ENCODE data around the gene TP53RK.

Gene TP53RK

DNA sequence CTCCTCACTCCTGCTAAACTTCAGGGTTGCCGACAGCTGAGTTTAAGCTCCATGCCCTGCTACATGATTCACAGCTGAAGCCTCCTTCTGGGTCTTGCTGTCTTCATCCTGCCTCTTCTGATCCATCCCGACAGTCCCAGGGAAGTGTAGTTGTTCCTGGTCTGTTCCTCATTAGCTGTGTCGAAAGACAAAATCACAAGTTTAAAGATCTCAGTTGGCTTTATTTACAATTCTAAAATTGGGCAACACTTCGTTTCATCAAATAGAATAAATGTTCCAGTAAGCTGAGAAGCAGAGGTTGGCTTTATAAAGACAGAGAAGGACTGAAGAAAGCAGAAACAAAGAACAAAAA lies 16.1 kb upstream of the TP53RK start:
- DNase-seq: no peak

DNA sequence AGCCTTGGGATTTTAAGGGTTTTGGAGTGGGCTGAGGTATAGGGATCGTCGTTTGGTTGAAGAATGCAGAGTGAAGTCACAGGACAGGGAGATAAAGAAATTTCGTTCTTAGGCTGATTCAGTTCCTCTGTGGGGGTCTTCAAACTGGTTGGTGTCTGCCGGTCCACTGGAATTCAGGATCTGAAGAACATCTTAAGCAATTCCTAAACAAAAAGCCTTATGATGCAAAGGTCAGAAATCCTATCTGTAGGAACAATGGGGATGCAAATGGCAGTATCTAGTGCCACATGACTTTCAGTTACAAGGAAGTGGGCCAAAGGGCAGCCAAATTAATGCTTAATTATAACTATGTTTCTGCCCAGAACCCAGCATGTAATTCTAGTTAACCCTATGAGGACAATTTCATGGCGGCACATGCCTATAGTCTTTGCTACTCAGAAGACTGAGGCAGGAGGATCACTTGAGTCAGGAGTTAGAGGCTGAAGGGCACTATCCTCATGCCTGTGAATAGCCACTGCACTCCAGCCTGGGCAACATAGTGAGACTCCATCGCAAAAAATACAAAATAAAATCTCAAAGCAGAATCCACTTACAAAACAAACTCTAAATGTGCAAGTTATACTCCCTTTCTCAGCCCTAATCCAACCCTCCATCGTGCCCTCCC lies 15.6 kb upstream of the TP53RK start:
- no peak for DNase-seq

GRCh38 chr20:46703435-46703834 lies 14.2 kb upstream of the TP53RK start:
- no peak for DNase-seq

GRCh38 chr20:46702447-46703203 lies 13.4 kb upstream of the TP53RK start:
- DNase-seq: no peak

DNA sequence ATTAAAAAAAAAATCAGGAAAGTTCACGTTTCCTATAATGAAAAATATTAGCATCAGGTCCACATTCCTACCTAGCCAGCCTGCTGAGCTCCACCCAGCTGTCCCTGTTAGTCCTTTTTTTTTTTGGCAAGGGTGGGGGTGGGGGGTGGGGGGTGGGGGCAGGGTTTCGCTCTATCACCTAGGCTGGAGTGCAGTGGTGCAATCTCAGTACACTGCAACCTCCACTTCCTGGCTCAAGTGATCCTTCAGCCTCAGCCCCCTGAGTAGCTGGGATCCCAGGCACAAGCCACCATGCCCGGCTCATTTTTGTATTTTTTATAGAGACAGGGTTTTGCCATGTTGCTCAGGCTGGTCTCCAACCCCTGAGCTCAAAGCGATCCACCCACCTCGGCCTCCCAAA lies 12.7 kb upstream of the TP53RK start:
- no peak for DNase-seq

DNA sequence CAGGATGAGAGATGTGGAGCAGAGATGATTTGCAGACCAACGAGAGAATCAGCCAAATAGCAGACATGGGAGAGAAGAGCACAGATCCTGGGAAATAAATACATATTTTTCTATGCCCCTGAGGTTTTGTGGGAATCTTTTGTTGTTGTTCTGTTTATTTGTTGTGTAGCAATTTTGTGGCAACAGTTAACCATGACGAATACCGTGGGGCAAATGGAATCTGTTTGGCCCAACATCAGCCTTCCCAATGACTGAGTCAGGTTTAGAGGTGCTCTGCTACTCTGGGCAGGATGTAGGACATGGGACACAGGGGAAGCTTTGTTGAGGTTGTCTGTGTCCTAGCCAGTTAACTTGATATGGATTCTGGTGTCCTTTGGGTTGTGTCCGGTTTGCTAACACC lies 12.3 kb upstream of the TP53RK start:
- no peak for DNase-seq

DNA sequence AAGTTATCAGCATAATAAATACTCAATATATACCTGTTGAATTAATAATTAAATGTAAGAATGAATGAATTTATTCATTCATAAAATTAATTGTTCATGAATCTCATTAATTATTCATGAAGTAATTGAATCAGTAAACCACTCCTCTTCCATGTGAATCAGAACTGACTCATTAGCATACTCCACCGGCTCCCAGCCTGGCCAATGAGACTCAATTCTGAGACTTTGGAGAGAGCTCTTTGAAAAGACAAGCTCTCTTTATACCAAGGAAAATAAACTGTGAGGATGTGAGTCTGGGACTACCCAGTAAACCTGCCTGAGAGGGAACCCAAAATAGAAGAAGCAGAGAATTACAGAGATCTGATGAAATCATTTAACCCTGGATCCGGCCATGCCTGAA lies 11.8 kb upstream of the TP53RK start:
- DNase-seq: no peak

GRCh38 chr20:46700481-46700880 lies 11.2 kb upstream of the TP53RK start:
- no peak for DNase-seq

DNA sequence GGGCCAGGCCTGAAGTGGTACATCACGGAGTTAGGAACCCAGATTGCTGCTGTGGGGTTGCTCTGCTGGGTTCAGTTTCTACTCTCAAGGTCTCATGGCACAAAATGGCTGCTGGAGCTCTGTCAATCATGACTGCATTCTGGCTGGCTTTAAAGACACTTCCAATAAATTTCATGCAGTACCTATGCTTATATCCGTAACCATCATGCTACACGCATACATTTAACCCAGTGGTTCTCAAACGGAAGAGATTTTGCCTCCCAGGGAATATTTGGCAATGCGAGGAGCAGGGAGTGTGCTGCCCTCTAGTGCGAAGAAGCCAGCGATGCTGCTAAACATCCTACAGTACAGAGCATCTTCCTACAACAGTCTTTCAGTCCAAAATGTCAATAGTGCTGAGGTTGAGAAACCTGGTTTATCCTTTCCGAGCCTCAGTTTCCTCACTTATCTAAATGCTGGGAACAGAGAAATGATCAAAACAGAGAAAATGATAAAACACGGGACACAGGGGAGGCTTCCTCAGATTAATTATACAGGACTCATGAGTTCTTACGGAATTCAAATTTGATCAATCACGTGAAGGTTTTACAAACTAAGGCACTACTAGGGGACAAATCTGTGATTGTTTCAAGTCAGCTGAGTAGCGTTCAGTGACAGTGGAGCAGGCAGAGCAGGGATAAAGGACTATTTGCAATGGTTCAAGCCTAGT lies 10.6 kb upstream of the TP53RK start:
- no peak for DNase-seq

GRCh38 chr20:46698788-46699187 lies 9.5 kb upstream of the TP53RK start:
- DNase-seq: no peak

- DNase-seq: no peak
Measured at GRCh38 chr20:46696791-46697279, 7.6 kb upstream of the TP53RK start.

DNA sequence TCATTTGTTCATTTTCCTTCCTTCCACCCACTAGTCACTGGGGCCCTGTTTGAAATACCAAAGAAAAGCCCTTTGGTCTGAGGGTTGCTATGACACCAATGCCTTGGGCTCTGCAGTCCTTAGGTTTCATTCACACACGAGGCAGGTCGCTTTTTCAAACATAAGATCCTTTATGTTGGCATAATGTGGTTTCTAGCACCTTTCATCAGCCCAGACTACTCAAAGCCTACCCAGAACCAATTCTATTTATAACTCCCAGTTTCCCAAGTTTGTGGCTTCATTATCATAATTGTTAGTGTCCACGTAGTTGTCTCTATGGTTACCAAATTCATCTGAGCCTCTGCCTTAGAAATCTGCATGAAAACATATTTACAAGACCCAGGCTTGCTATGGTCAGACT lies 6.6 kb upstream of the TP53RK start:
- DNase-seq: no peak

DNA sequence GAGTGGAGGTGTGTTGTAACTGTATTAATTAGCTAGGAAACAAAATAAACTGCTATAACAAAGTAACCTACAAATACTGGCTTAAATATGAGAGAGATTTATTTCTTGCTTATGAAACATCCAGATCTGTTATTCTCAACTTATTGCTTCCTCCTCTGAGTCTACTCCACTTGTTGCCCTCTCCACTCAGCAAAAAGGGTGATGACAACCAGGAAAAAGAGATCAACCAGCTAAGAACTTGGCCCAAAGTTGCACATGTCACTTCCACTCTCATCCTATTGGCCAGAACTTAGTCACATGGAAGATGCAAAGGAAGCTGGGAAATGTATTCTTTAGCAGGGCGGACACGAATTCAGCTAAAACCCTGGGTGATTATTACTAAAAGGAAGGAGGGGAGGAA lies 5.2 kb upstream of the TP53RK start:
- DNase-seq: no peak

GRCh38 chr20:46691196-46691595 lies 2.0 kb upstream of the TP53RK start:
- DNase-seq: no peak

- no peak for DNase-seq
Measured at GRCh38 chr20:46690219-46691106, 1.2 kb upstream of the TP53RK start.

- no peak for DNase-seq
Measured at GRCh38 chr20:46689754-46690085, 476 bp upstream of the TP53RK start.

DNA sequence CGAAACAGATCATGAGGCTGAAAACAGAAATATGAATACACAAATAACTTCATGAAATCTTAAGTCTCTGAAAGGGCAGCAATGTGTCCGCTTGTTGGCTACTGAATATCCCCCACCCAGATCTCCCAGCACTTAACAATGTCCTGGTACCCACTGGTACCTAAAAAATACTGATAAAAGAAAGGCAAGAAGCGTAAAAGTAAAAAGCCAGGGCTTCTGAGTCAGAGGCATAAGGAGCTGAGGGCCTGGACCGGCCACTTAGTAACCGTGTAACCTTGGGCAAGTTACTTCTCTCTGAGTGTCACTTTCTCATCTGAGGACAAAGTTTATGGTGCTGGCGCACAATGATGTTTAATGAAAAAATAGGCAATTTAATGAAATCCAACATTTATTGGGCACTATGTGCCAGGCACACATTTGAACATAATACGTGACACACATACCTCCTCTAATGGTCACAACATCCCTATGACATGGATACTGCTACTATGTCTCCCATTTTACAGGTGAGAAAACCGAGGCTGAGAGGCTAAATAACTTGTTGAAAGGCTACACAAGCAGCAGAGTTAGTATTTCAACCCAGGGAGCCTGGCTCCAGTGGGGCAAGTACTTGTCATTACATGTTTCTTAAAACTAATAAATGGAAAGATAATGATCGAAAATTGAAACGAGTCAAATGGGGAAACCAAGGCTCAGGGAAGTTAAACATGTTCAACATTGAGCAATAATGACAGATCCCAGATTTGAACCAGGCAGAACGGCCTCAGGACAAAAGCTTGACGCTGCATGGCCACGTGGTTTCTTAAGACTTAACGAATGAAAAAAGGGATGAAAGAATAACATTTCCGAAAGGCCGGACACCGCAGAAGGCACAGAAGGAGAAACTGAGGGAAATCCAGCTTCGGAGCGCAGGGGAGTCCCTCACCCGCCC lies 828 bp downstream of the TP53RK start:
- DNase-seq: no peak

- peak; percentile 69 for DNase-seq
Measured at GRCh38 chr20:46683939-46684750, 5.1 kb downstream of the TP53RK start.

GRCh38 chr20:46683668-46683938 lies 5.6 kb downstream of the TP53RK start:
- no peak for DNase-seq

GRCh38 chr20:46683011-46683667 lies 6.1 kb downstream of the TP53RK start:
- no peak for DNase-seq
